GM12878 (cell line): ENCODE data around the gene AMPD3. TPM values are rescaled to one million over a fixed set of nuclear protein-coding genes. Genes with fewer than 3 reads are reported as not detected.

ENCODE experiments used
- ATAC-seq: fragments of 200-7000 bp; cut with Tn5 transposase; 3 replicates; pipeline ENCODE4 v1.9.1; 2020; ENCODE audit warnings: mild to moderate bottlenecking, moderate library complexity
- BruUV-seq: library from RNA; stranded (reverse); fragments of 400-500 nt; replicated peaks from 2 replicates; lab custom pipeline; 2021; lab: Mats Ljungman, UMichigan
- CTCF ChIA-PET: fragments of 300-600 bp; sonication (Branson Sonifier 250); formaldehyde crosslinking; extraction: SDS; loops from one replicate; lab custom pipeline; 2021; ENCODE audit warnings: inconsistent platforms; lab: Yijun Ruan, JAX
- POLR2A ChIA-PET: fragments of 350-600 bp; formaldehyde crosslinking; extraction: SDS; loops from one replicate; lab custom pipeline; 2021; ENCODE audit warnings: inconsistent platforms; lab: Charles Lee
- RAD21 ChIA-PET: fragments of 300-600 bp; sonication (Branson Sonifier 250); formaldehyde crosslinking; loops from one replicate; lab custom pipeline; 2023; ENCODE audit warnings: antibody characterized with exemption; ENCODE audit not compliant: unreplicated experiment; lab: Charles Lee
- SMC1A ChIA-PET: fragments of 300-600 bp; sonication (Branson Sonifier 250); formaldehyde crosslinking; loops from one replicate; lab custom pipeline; 2023; ENCODE audit not compliant: unreplicated experiment, uncharacterized antibody; lab: Charles Lee
- DNase-seq: peaks from one replicate; pipeline ENCODE4 v3.0.0-alpha.2; 2011; ENCODE audit warnings: low read depth, low spot score
- FAIRE-seq: peaks from 3 replicates; lab custom pipeline; 2011; peaks lifted over from hg19 to GRCh38; lab: Jason Lieb, UNC
- H2AFZ ChIP-seq: 2 replicates; pipeline ENCODE4 v1.6.0; 2011; ENCODE audit warnings: low read depth, low read length, control low read depth; ENCODE audit not compliant: control insufficient read depth
- H3K27ac ChIP-seq: 2 replicates; pipeline ENCODE4 v1.5.1; 2011; ENCODE audit warnings: control low read depth; ENCODE audit not compliant: control insufficient read depth, insufficient read depth
- H3K27me3 ChIP-seq, 2 experiments: replicated peaks in 1 of 2; 2 replicates each; pipeline versions ENCODE4 v1.6.0 to v1.6.1; 2011; ENCODE audit warnings: low read length in 1 of 2; ENCODE audit not compliant: control insufficient read depth in 2 of 2, insufficient read depth in 2 of 2
- H3K36me3 ChIP-seq, 2 experiments: 2 replicates each; pipeline ENCODE4 v1.5.1; 2011; ENCODE audit warnings: low read length in 1 of 2; ENCODE audit not compliant: control insufficient read depth in 2 of 2, insufficient read depth in 2 of 2
- H3K4me1 ChIP-seq: 2 replicates; pipeline ENCODE4 v1.6.1; 2011; ENCODE audit warnings: mild to moderate bottlenecking, low read length, moderate library complexity, mixed read lengths; ENCODE audit not compliant: control insufficient read depth, insufficient read depth
- H3K4me2 ChIP-seq: 2 replicates; pipeline ENCODE4 v1.6.0; 2011; ENCODE audit warnings: control low read depth; ENCODE audit not compliant: control insufficient read depth, insufficient read depth
- H3K4me3 ChIP-seq: fragments of 200-600 bp; sonication (generic); 2 replicates; pipeline ENCODE4 v1.5.1; 2016
- H3K79me2 ChIP-seq: 2 replicates; pipeline ENCODE4 v1.6.0; 2011; ENCODE audit warnings: low read length; ENCODE audit not compliant: control insufficient read depth, insufficient read depth
- H3K9ac ChIP-seq: 2 replicates; pipeline ENCODE4 v1.8.0; 2011; ENCODE audit warnings: low read length, control low read depth, mixed read lengths; ENCODE audit not compliant: control insufficient read depth, insufficient read depth
- H3K9me3 ChIP-seq: replicated peaks from 3 replicates; pipeline ENCODE4 v1.5.1; 2011; ENCODE audit warnings: mild to moderate bottlenecking, low read length; ENCODE audit not compliant: control insufficient read depth, insufficient read depth
- H4K20me1 ChIP-seq: 2 replicates; pipeline ENCODE4 v1.6.0; 2011; ENCODE audit not compliant: control insufficient read depth, insufficient read depth
- CREB1 ChIP-seq: IDR thresholded peaks from 2 replicates; pipeline ENCODE4 v1.6.1; 2012; ENCODE audit warnings: low read depth, mild to moderate bottlenecking, inconsistent platforms
- FOXM1 ChIP-seq: IDR thresholded peaks from 2 replicates; pipeline ENCODE4 v1.6.1; 2012; ENCODE audit warnings: low read depth, mild to moderate bottlenecking, inconsistent platforms, low read length, moderate library complexity
- LARP7 ChIP-seq: fragments of 450-650 bp; IDR thresholded peaks from 2 replicates; pipeline ENCODE4 v1.6.1; 2017; ENCODE audit warnings: mild to moderate bottlenecking
- MYC ChIP-seq: IDR thresholded peaks from 2 replicates; pipeline ENCODE4 v1.6.1; 2011; ENCODE audit warnings: mild to moderate bottlenecking, low read length, moderate library complexity, inconsistent platforms; ENCODE audit not compliant: insufficient read depth, insufficient replicate concordance, insufficient read length, severe bottlenecking
- PAX5 ChIP-seq: IDR thresholded peaks from 2 replicates; pipeline ENCODE4 v1.6.1; 2011; ENCODE audit warnings: low read depth, low read length, borderline replicate concordance
- PML ChIP-seq: IDR thresholded peaks from 2 replicates; pipeline ENCODE4 v1.6.1; 2012; ENCODE audit warnings: low read length, inconsistent platforms
- POU2F2 ChIP-seq: IDR thresholded peaks from 3 replicates; pipeline ENCODE4 v1.6.1; 2011; ENCODE audit warnings: low read depth, mild to moderate bottlenecking, low read length, borderline replicate concordance
- RAD51 ChIP-seq: fragments of 450-650 bp; IDR thresholded peaks from 2 replicates; pipeline ENCODE4 v1.6.1; 2016; ENCODE audit warnings: moderate library complexity, mild to moderate bottlenecking, inconsistent platforms
- SREBF2 ChIP-seq: IDR thresholded peaks from 2 replicates; pipeline ENCODE4 v1.6.1; 2012; ENCODE audit warnings: mild to moderate bottlenecking, low read length
- TBL1XR1 ChIP-seq: IDR thresholded peaks from 2 replicates; pipeline ENCODE4 v1.6.1; 2012; ENCODE audit warnings: low read depth, low read length, improper control_type of control experiment
- YBX1 ChIP-seq: fragments of 450-650 bp; IDR thresholded peaks from 2 replicates; pipeline ENCODE4 v1.6.1; 2016; ENCODE audit warnings: antibody characterized with exemption
- ZNF217 ChIP-seq: fragments of 450-650 bp; IDR thresholded peaks from 2 replicates; pipeline ENCODE4 v1.6.1; 2017; ENCODE audit warnings: antibody characterized with exemption, mild to moderate bottlenecking
- WGBS: methylation state at CpG from one replicate; pipeline ENCODE4 v1.1.6; 2016; ENCODE audit warnings: low lambda C conversion rate; ENCODE audit not compliant: insufficient replicate concordance, insufficient coverage; ENCODE audit errors: missing lambda C conversion rate; 5-methylcytosine and 5-hydroxymethylcytosine counted together
- in situ Hi-C: fragments of 300-500 bp; cut with MboI; formaldehyde crosslinking; loops from 9 replicates; pipeline ENCODE4 v1.14.3; 2018; ENCODE audit warnings: mixed read lengths
- intact Hi-C: fragments of 100-400 bp; cut with micrococcal nuclease; formaldehyde crosslinking; loops from one replicate; pipeline ENCODE4 v1.14.2; 2022; ENCODE audit not compliant: unreplicated experiment
- polyA plus RNA-seq, 11 experiments: library from polyadenylated mRNA; depleted of rRNA in 4 of 11; unstranded in 6 of 11; stranded (reverse) in 5 of 11; fragments of >200 nt; fragmentation: Nextera tagmentation in 4 of 11; fragmentation: Illumina TruSeq in 1 of 11; extraction: Ambion mirVana in 4 of 11; extraction: Trizol in 1 of 11; gene quantifications; 1 replicate in 1 of 11; 2 replicates in 10 of 11; pipeline versions ENCODE4 v1.2.1 to v1.2.3, GENCODE V29; 2011 to 2016; ENCODE audit warnings: inconsistent platforms in 2 of 11, missing spikeins in 2 of 11, low read depth in 1 of 11
- total RNA-seq, 4 experiments: library from RNA; depleted of rRNA in 3 of 4; stranded (reverse); fragments of >200 nt in 3 of 4; fragmentation: Illumina TruSeq in 1 of 4; extraction: Trizol in 1 of 4; gene quantifications; 2 replicates each; pipeline versions ENCODE4 v1.2.1 to v1.2.3, GENCODE V29; 2013 to 2021
- TF ChIP-seq, protein P1 (sequence below): fragments of 450-650 bp; IDR thresholded peaks from 2 replicates; pipeline ENCODE4 v1.6.1; 2017; ENCODE audit warnings: mild to moderate bottlenecking, moderate library complexity
- TF ChIP-seq, protein P2 (sequence below): fragments of 450-650 bp; IDR thresholded peaks from 2 replicates; pipeline ENCODE4 v1.6.1; 2018; ENCODE audit warnings: borderline replicate concordance, mild to moderate bottlenecking; ENCODE audit not compliant: partially characterized antibody
- TF ChIP-seq, protein P3 (sequence below): IDR thresholded peaks from 2 replicates; pipeline ENCODE4 v1.6.1; 2012; ENCODE audit warnings: low read depth, low read length, improper control_type of control experiment

AMPD3 gene
- total and polyA plus RNA-seq, 10 of the 15 experiments (the other 5 are each of a cell fraction or from before 2014, with no cell fraction given), result 5.6 to 28.6 (median 15.9) TPM

DNA sequence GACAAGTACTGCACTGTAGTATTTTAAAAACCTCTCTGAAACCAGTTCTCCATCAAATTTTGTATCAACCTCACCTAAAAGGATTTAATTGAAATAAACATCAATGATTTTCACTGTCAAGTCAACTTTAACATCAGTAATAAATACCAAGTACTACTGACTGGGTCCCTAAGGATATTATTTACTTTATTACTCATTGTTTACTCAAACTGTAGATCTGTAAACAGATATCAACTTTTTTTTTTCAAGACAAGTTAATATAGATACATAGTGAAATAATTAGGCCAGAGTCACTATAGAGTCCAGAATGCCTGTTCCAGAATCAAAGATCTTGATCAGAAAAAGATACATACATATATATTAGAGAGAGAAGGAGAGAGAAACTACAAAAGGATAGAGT, 84.3 kb downstream of the AMPD3 start (continued):
- TF ChIP-seq, protein P1, sequence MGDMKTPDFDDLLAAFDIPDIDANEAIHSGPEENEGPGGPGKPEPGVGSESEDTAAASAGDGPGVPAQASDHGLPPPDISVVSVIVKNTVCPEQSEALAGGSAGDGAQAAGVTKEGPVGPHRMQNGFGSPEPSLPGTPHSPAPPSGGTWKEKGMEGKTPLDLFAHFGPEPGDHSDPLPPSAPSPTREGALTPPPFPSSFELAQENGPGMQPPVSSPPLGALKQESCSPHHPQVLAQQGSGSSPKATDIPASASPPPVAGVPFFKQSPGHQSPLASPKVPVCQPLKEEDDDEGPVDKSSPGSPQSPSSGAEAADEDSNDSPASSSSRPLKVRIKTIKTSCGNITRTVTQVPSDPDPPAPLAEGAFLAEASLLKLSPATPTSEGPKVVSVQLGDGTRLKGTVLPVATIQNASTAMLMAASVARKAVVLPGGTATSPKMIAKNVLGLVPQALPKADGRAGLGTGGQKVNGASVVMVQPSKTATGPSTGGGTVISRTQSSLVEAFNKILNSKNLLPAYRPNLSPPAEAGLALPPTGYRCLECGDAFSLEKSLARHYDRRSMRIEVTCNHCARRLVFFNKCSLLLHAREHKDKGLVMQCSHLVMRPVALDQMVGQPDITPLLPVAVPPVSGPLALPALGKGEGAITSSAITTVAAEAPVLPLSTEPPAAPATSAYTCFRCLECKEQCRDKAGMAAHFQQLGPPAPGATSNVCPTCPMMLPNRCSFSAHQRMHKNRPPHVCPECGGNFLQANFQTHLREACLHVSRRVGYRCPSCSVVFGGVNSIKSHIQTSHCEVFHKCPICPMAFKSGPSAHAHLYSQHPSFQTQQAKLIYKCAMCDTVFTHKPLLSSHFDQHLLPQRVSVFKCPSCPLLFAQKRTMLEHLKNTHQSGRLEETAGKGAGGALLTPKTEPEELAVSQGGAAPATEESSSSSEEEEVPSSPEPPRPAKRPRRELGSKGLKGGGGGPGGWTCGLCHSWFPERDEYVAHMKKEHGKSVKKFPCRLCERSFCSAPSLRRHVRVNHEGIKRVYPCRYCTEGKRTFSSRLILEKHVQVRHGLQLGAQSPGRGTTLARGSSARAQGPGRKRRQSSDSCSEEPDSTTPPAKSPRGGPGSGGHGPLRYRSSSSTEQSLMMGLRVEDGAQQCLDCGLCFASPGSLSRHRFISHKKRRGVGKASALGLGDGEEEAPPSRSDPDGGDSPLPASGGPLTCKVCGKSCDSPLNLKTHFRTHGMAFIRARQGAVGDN, result no peak
- TF ChIP-seq TBL1XR1 (no peak), YBX1 (no peak), PAX5 (no peak), LARP7 (no peak), SREBF2 (no peak), ZNF217 (no peak), RAD51 (no peak)

DNA sequence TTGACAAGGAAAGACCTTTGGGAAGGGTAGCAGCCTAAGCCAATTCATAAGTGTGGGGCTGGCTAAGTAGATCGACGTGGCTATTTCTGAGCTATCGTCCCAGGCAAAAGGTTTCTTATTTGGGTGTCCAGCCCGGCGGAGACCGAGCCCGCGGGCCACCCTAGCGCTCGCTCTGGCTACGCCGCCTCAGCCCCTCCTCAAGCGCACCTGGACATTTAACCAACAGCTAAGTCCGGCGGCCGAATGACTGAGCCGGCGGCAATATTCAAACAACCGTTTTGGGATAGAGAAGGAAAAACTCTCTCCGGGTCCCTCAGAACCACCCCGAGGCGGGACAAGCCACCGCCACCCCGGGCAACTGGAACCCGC, 85.5 kb downstream of the AMPD3 start:
- CTCF ChIA-PET, result interaction anchor here (0.7 to 3.5 kb wide), 43 partner anchors 9 to 210 kb away, joined by 3 to 36 read pairs (median 6); partner anchors contain the start of genes AMPD3 and CTR9
- peak overlapping the region; percentile 78 for H2AFZ ChIP-seq
- H3K9ac ChIP-seq, result peak overlapping the region; percentile 65; the same call in 1 of the 2 replicates
- H3K27ac ChIP-seq, result peak overlapping the region; percentile 22; the same call in 1 of the 2 replicates
- H3K79me2 ChIP-seq, result no peaks in the 10 kb centered on the region
- SMC1A ChIA-PET, result interaction anchor here (0.5 to 4.9 kb wide), 22 partner anchors 11 to 834 kb away, joined by 3 to 25 read pairs (median 4); partner anchors contain the start of gene AMPD3
- H3K4me3 ChIP-seq, result peak overlapping the region; percentile 64
- RAD21 ChIA-PET, result interaction anchor here (0.8 to 2.6 kb wide), 16 partner anchors 9 to 174 kb away, joined by 3 to 21 read pairs (median 5); partner anchors contain the start of gene AMPD3
- no peaks in the 10 kb centered on the region for H3K36me3 ChIP-seq
- H3K4me2 ChIP-seq, result peak overlapping the region; percentile 94
- H3K4me1 ChIP-seq, result peaks cover 5% of the 10 kb centered on the region
- no peak for FAIRE-seq
- no peaks in the 10 kb centered on the region for H4K20me1 ChIP-seq
- peaks cover 0 to 5% of the 10 kb centered on the region in 2 experiments; a peak in 1 of 4 replicates for H3K27me3 ChIP-seq
- POLR2A ChIA-PET, result interaction anchor here (1.1 to 1.9 kb wide), 5 partner anchors 12 to 268 kb away, joined by 3 to 5 read pairs (median 4); partner anchors contain the start of gene EIF4G2
- 1% methylated on average over 25 of the region's 25 CpGs for WGBS
- no peaks in the 10 kb centered on the region; the same call in 2 of the 3 replicates for H3K9me3 ChIP-seq
- ATAC-seq, result peak; percentile 63
- BruUV-seq, result no TSS peak
- in situ Hi-C loops, result no loop called here
- intact Hi-C loops, result loop anchor here (2.0 to 5.0 kb wide), 3 partner anchors 83 to 194 kb away; partner anchors contain the start of gene AMPD3
- DNase-seq, result no peak
- no peak for TF ChIP-seq POU2F2
- TF ChIP-seq CREB1, result no peak
- TF ChIP-seq, protein P2, sequence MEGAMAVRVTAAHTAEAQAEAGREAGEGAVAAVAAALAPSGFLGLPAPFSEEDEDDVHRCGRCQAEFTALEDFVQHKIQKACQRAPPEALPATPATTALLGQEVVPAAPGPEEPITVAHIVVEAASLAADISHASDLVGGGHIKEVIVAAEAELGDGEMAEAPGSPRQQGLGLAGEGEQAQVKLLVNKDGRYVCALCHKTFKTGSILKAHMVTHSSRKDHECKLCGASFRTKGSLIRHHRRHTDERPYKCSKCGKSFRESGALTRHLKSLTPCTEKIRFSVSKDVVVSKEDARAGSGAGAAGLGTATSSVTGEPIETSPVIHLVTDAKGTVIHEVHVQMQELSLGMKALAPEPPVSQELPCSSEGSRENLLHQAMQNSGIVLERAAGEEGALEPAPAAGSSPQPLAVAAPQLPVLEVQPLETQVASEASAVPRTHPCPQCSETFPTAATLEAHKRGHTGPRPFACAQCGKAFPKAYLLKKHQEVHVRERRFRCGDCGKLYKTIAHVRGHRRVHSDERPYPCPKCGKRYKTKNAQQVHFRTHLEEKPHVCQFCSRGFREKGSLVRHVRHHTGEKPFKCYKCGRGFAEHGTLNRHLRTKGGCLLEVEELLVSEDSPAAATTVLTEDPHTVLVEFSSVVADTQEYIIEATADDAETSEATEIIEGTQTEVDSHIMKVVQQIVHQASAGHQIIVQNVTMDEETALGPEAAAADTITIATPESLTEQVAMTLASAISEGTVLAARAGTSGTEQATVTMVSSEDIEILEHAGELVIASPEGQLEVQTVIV, result no peak
- TF ChIP-seq, protein P3, sequence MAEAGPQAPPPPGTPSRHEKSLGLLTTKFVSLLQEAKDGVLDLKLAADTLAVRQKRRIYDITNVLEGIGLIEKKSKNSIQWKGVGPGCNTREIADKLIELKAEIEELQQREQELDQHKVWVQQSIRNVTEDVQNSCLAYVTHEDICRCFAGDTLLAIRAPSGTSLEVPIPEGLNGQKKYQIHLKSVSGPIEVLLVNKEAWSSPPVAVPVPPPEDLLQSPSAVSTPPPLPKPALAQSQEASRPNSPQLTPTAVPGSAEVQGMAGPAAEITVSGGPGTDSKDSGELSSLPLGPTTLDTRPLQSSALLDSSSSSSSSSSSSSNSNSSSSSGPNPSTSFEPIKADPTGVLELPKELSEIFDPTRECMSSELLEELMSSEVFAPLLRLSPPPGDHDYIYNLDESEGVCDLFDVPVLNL, result peak; percentile 77
- TF ChIP-seq PML, result no peak
- no peak for TF ChIP-seq MYC
- 0 out of 2 replicates have a peak, but pooled peaks have one; percentile 12 for TF ChIP-seq FOXM1
